ENCODE measurements around the gene EPAS1. TPM values are rescaled to one million over a fixed set of nuclear protein-coding genes. Genes with fewer than 3 reads are reported as not detected.

EPAS1 gene
- total and polyA plus RNA-seq, 2 of the 13 experiments (the other 11 are each of a cell fraction or from before 2014, with no cell fraction given), result 47.1 to 182 TPM

DNA sequence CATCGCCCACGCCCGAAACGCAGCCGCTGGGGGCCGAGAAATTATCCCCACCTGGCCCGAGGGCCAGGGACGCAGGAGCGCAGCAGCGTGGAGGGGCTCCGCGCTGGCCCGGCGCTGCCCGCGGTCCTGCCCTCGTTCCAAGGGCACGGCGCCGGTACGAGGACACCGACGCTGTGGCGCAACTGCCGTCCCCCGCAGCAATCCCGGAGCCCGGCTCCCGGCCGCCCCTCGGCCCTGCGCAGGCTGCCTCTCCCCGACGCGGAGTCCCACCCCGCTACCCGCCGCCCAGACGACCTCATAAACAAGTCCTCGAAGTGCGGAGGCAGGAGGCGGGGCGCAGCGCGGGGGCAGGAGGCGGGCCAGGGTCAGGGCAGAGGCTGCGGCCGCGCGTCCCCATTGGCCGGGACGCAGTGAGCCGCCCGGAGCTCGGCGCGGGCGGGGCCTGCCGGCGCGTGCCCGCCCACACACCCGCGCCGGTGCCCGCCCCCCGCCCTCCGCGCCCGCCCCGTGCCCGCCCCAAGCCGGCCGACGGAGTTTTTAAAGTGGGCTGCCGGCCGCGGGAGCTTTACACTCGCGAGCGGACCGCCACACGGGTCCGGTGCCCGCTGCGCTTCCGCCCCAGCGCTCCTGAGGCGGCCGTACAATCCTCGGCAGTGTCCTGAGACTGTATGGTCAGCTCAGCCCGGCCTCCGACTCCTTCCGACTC is at the start of gene EPAS1 (continued):
- TF ChIP-seq, protein P1, sequence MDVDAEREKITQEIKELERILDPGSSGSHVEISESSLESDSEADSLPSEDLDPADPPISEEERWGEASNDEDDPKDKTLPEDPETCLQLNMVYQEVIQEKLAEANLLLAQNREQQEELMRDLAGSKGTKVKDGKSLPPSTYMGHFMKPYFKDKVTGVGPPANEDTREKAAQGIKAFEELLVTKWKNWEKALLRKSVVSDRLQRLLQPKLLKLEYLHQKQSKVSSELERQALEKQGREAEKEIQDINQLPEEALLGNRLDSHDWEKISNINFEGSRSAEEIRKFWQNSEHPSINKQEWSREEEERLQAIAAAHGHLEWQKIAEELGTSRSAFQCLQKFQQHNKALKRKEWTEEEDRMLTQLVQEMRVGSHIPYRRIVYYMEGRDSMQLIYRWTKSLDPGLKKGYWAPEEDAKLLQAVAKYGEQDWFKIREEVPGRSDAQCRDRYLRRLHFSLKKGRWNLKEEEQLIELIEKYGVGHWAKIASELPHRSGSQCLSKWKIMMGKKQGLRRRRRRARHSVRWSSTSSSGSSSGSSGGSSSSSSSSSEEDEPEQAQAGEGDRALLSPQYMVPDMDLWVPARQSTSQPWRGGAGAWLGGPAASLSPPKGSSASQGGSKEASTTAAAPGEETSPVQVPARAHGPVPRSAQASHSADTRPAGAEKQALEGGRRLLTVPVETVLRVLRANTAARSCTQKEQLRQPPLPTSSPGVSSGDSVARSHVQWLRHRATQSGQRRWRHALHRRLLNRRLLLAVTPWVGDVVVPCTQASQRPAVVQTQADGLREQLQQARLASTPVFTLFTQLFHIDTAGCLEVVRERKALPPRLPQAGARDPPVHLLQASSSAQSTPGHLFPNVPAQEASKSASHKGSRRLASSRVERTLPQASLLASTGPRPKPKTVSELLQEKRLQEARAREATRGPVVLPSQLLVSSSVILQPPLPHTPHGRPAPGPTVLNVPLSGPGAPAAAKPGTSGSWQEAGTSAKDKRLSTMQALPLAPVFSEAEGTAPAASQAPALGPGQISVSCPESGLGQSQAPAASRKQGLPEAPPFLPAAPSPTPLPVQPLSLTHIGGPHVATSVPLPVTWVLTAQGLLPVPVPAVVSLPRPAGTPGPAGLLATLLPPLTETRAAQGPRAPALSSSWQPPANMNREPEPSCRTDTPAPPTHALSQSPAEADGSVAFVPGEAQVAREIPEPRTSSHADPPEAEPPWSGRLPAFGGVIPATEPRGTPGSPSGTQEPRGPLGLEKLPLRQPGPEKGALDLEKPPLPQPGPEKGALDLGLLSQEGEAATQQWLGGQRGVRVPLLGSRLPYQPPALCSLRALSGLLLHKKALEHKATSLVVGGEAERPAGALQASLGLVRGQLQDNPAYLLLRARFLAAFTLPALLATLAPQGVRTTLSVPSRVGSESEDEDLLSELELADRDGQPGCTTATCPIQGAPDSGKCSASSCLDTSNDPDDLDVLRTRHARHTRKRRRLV (CRISPR knock-in tag; IDR thresholded peaks at IDR 0.05), result no peak
- TF ChIP-seq ZNF256 (CRISPR knock-in tag; conservative IDR thresholded peaks at IDR 0.05), result no peak
- TF ChIP-seq ZNF225 (CRISPR knock-in tag; IDR thresholded peaks at IDR 0.05), result no peak
- no peak for TF ChIP-seq RBAK (CRISPR knock-in tag; IDR thresholded peaks at IDR 0.05)
- TF ChIP-seq SAFB2 (CRISPR knock-in tag; IDR thresholded peaks at IDR 0.05; ENCODE audit: borderline replicate concordance, low read depth), result no peak; the same call in 1 of the 2 replicates
- TF ChIP-seq SYNCRIP (IDR thresholded peaks at IDR 0.05; ENCODE audit: insufficient read depth, low read depth, low read length), result no peak
- TF ChIP-seq NKX3-1 (CRISPR knock-in tag; IDR thresholded peaks at IDR 0.05), result no peak
- peak; percentile 69 for TF ChIP-seq NFYB (CRISPR knock-in tag; IDR thresholded peaks at IDR 0.05)
- TF ChIP-seq PCBP1 (IDR thresholded peaks at IDR 0.05; ENCODE audit: borderline replicate concordance, low read depth, low read length), result no peak
- TF ChIP-seq, protein P2, sequence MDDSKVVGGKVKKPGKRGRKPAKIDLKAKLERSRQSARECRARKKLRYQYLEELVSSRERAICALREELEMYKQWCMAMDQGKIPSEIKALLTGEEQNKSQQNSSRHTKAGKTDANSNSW (CRISPR knock-in tag; IDR thresholded peaks at IDR 0.05; ENCODE audit: borderline replicate concordance), result peak; percentile 84; the same call in 1 of the 2 replicates
- peak; percentile 64; the same call in 1 of the 2 replicates for TF ChIP-seq NAIF1 (CRISPR knock-in tag; IDR thresholded peaks at IDR 0.05; ENCODE audit: borderline replicate concordance)
- TF ChIP-seq, protein P3, sequence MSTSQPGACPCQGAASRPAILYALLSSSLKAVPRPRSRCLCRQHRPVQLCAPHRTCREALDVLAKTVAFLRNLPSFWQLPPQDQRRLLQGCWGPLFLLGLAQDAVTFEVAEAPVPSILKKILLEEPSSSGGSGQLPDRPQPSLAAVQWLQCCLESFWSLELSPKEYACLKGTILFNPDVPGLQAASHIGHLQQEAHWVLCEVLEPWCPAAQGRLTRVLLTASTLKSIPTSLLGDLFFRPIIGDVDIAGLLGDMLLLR (CRISPR knock-in tag; IDR thresholded peaks at IDR 0.05), result peak; percentile 65; the same call in 1 of the 2 replicates
- TF ChIP-seq ELF4 (CRISPR knock-in tag; IDR thresholded peaks at IDR 0.05; ENCODE audit: borderline replicate concordance), result no peak; the same call in 1 of the 2 replicates
- TF ChIP-seq, protein P4, sequence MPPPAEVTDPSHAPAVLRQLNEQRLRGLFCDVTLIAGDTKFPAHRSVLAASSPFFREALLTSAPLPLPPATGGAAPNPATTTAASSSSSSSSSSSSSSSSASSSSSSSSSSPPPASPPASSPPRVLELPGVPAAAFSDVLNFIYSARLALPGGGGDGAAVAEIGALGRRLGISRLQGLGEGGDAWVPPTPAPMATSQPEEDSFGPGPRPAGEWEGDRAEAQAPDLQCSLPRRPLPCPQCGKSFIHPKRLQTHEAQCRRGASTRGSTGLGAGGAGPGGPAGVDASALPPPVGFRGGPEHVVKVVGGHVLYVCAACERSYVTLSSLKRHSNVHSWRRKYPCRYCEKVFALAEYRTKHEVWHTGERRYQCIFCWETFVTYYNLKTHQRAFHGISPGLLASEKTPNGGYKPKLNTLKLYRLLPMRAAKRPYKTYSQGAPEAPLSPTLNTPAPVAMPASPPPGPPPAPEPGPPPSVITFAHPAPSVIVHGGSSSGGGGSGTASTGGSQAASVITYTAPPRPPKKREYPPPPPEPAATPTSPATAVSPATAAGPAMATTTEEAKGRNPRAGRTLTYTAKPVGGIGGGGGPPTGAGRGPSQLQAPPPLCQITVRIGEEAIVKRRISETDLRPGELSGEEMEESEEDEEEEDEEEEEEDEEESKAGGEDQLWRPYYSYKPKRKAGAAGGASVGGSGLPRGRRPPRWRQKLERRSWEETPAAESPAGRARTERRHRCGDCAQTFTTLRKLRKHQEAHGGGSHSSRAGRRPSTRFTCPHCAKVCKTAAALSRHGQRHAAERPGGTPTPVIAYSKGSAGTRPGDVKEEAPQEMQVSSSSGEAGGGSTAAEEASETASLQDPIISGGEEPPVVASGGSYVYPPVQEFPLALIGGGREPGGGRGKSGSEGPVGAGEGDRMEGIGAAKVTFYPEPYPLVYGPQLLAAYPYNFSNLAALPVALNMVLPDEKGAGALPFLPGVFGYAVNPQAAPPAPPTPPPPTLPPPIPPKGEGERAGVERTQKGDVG (CRISPR knock-in tag; IDR thresholded peaks at IDR 0.05; ENCODE audit: borderline replicate concordance), result no peak; the same call in 1 of the 2 replicates
- no peak for TF ChIP-seq HOXD1 (CRISPR knock-in tag; IDR thresholded peaks at IDR 0.05)
- TF ChIP-seq ZNF746 (CRISPR knock-in tag; IDR thresholded peaks at IDR 0.05), result no peak; the same call in none of the 2 replicates
- peak; percentile 71; the same call in 1 of the 2 replicates for TF ChIP-seq EED (CRISPR knock-in tag; IDR thresholded peaks at IDR 0.05)
- peak; percentile 75; the same call in 1 of the 2 replicates for TF ChIP-seq MXD4 (CRISPR knock-in tag; IDR thresholded peaks at IDR 0.05)
- peak; percentile 58 for TF ChIP-seq MED1 (CRISPR knock-in tag; IDR thresholded peaks at IDR 0.05)
